Stomach (tissue), 9 donors: Measurements from ENCODE around the gene SPOCK3. TPM values are rescaled to one million over a fixed set of nuclear protein-coding genes. Genes with fewer than 3 reads are reported as not detected.
"Not testable (repeated sequence)": the region's sequence is repeated elsewhere in the genome, so short reads cannot be mapped to it uniquely, and the experiment has no call there.

ENCODE experiments used
- DNase-seq, 2 donors: peaks; one replicate each; pipeline versions ENCODE4 v3.0.0 to v3.0.0-alpha.2; 2013 to 2019
- H3K27ac ChIP-seq, 5 donors: fragments of 200-600 bp in 4 of 5; sonication (generic) in 4 of 5; one replicate each; pipeline ENCODE4 v1.5.1; 2013 to 2019; ENCODE audit warnings: mild to moderate bottlenecking in 1 of 5, moderate library complexity in 1 of 5
- H3K27me3 ChIP-seq, 3 donors: fragments of 200-600 bp; sonication (generic); one replicate each; pipeline ENCODE4 v1.5.1; 2017 to 2019; ENCODE audit warnings: mixed run types in 1 of 3
- H3K36me3 ChIP-seq, 4 donors: fragments of 200-600 bp; sonication (generic); 1 replicate in 3 of 4; 2 replicates in 1 of 4; pipeline ENCODE4 v1.5.1; 2016 to 2019
- H3K4me1 ChIP-seq, 4 donors: fragments of 200-600 bp; sonication (generic); one replicate each; pipeline ENCODE4 v1.5.1; 2016 to 2019
- H3K4me3 ChIP-seq, 4 donors: fragments of 200-600 bp; sonication (generic) in 3 of 4; one replicate each; pipeline ENCODE4 v1.5.1; 2016 to 2019; ENCODE audit warnings: mild to moderate bottlenecking in 1 of 4
- H3K9me3 ChIP-seq, 4 donors: fragments of 200-600 bp; sonication (generic); one replicate each; pipeline ENCODE4 v1.5.1; 2016 to 2019
- CTCF ChIP-seq, 7 experiments: fragments of 450-650 bp in 4 of 7; fragments of 200-600 bp in 3 of 7; sonication (generic) in 3 of 7; IDR thresholded peaks; one replicate each; pipeline ENCODE4 v1.5.1; 2016 to 2019; ENCODE audit warnings: antibody characterized with exemption in 7 of 7, control low read depth in 2 of 7, mild to moderate bottlenecking in 1 of 7
- EP300 ChIP-seq: sonication (generic); formaldehyde crosslinking; IDR thresholded peaks from one replicate; pipeline ENCODE4 v1.6.1; 2017; ENCODE audit warnings: antibody characterized with exemption
- POLR2A ChIP-seq, 4 donors: fragments of 450-650 bp; IDR thresholded peaks; one replicate each; pipeline ENCODE4 v1.6.1; 2016; ENCODE audit warnings: antibody characterized with exemption in 4 of 4, control low read depth in 2 of 4, mild to moderate bottlenecking in 1 of 4, moderate library complexity in 1 of 4
- POLR2AphosphoS5 ChIP-seq, 3 donors: sonication (generic); formaldehyde crosslinking; IDR thresholded peaks; one replicate each; pipeline ENCODE4 v1.6.1; 2016; ENCODE audit warnings: antibody characterized with exemption in 3 of 3
- WGBS, 5 donors: extraction: QIAGEN DNeasy Blood & Tissue Kit in 3 of 5; methylation state at CpG; one replicate each; pipeline versions ENCODE4 v1.1.5 to v1.1.7; 2013 to 2018; 5-methylcytosine and 5-hydroxymethylcytosine counted together
- intact Hi-C: fragments of 100-400 bp; cut with DNase I; formaldehyde crosslinking; loops from one replicate; pipeline ENCODE4 v1.15.1; 2023; ENCODE audit warnings: low total_unique reads
- polyA plus RNA-seq, 3 donors: library from polyadenylated mRNA; stranded (reverse); fragments of 200-250 nt; gene quantifications; one replicate each; pipeline ENCODE4 v1.2.3, GENCODE V29; 2013
- total RNA-seq, 5 donors: library from RNA; depleted of rRNA; stranded (reverse); fragments of >200 nt; gene quantifications; one replicate each; pipeline versions ENCODE4 v1.1.0 to v1.2.3, GENCODE V29; 2014 to 2016
- donor health status: healthy with polysubstance abuse.
- donor health status: Bipolar disorder and iron deficiency.
- donor health status: healthy.

The SPOCK3 gene
- total and polyA plus RNA-seq, 8 donors: 0.33 to 6.1 (median 1.8) TPM; not detected in 5

GRCh38 chr4:166741742-166742141, 492.6 kb downstream of the SPOCK3 start:
- 83 to 94% (median 93%) methylated on average over 1 of the region's 1 CpG for WGBS, 5 donors
- Histone ChIP-seq H3K27ac (no peak overlapping the region), H3K9me3 (peaks cover 0 to 10% (median 7%) of the 10 kb centered on the region in 4 donors), H3K4me1 (no peaks in the 10 kb centered on the region), H3K27me3 (no peaks in the 10 kb centered on the region), H3K4me3 (no peak overlapping the region), H3K36me3 (no peaks in the 10 kb centered on the region)
- intact Hi-C loops: no loop called here
- TF ChIP-seq POLR2AphosphoS5 (IDR thresholded peaks at IDR 0.05) (no peak), CTCF (IDR thresholded peaks at IDR 0.05) (no peak), POLR2A (IDR thresholded peaks at IDR 0.05) (no peak), EP300 (no peak)
- no peak for DNase-seq

- H3K4me3 ChIP-seq, DNase-seq, intact Hi-C loops, H3K27ac ChIP-seq, H3K4me1 ChIP-seq, H3K36me3 ChIP-seq, H3K9me3 ChIP-seq, H3K27me3 ChIP-seq: not testable (repeated sequence)
- 92 to 97% (median 96%) methylated on average over 4 of the region's 4 CpGs for WGBS, 5 donors
Measured at GRCh38 chr4:166739215-166739614, 495.1 kb downstream of the SPOCK3 start.

- DNase-seq: no peak
- Histone ChIP-seq H3K27me3 (no peaks in the 10 kb centered on the region), H3K36me3 (no peaks in the 10 kb centered on the region), H3K4me3 (no peak overlapping the region), H3K9me3 (no peaks in the 10 kb centered on the region), H3K27ac (no peak overlapping the region), H3K4me1 (no peaks in the 10 kb centered on the region)
- intact Hi-C loops: no loop called here
- no peak for TF ChIP-seq EP300
Measured at GRCh38 chr4:166737430-166737829, 496.9 kb downstream of the SPOCK3 start.

- Histone ChIP-seq H3K4me3 (no peak overlapping the region), H3K27ac (no peak overlapping the region), H3K36me3 (no peaks in the 10 kb centered on the region), H3K4me1 (no peaks in the 10 kb centered on the region), H3K9me3 (no peaks in the 10 kb centered on the region), H3K27me3 (no peaks in the 10 kb centered on the region)
- TF ChIP-seq POLR2A (IDR thresholded peaks at IDR 0.05) (no peak), CTCF (IDR thresholded peaks at IDR 0.05) (no peak), POLR2AphosphoS5 (IDR thresholded peaks at IDR 0.05) (no peak), EP300 (no peak)
- WGBS, 5 donors: 34 to 84% (median 69%) methylated on average over 1 of the region's 1 CpG
- no peak for DNase-seq
- intact Hi-C loops: no loop called here
Measured at GRCh38 chr4:166735553-166735952, 498.7 kb downstream of the SPOCK3 start.

- 88 to 95% (median 92%) methylated on average over 3 of the region's 3 CpGs for WGBS, 5 donors
Measured at GRCh38 chr4:166734797-166735196, 499.5 kb downstream of the SPOCK3 start.

More at GRCh38 chr4:166734797-166735196, 499.5 kb downstream of the SPOCK3 start:
- Histone ChIP-seq H3K27ac (no peak overlapping the region), H3K4me3 (no peak overlapping the region), H3K4me1 (no peaks in the 10 kb centered on the region), H3K36me3 (no peaks in the 10 kb centered on the region), H3K9me3 (no peaks in the 10 kb centered on the region), H3K27me3 (no peaks in the 10 kb centered on the region)
- TF ChIP-seq CTCF (IDR thresholded peaks at IDR 0.05) (no peak), POLR2AphosphoS5 (IDR thresholded peaks at IDR 0.05) (no peak), EP300 (no peak), POLR2A (IDR thresholded peaks at IDR 0.05) (no peak)
- intact Hi-C loops: no loop called here
- DNase-seq: no peak
